RPMI8226 (cell line): ENCODE data around the gene DEPP1.

Experiments
- DNase-seq: peaks from one replicate; pipeline ENCODE4 v3.0.0-alpha.2; 2015

DEPP1 gene

GRCh38 chr10:44993226-44993921, 14.8 kb upstream of the DEPP1 start:
- no peak for DNase-seq

GRCh38 chr10:44992732-44993225, 14.2 kb upstream of the DEPP1 start:
- DNase-seq, result no peak

- DNase-seq, result no peak
These were observed 13.6 kb upstream of the DEPP1 start for GRCh38 chr10:44992070-44992731.

- DNase-seq, result no peak
These were observed 13.0 kb upstream of the DEPP1 start for GRCh38 chr10:44991571-44991970.

- no peak for DNase-seq
These were observed 12.4 kb upstream of the DEPP1 start for GRCh38 chr10:44990965-44991364.

- DNase-seq, result no peak
These were observed 11.7 kb upstream of the DEPP1 start for GRCh38 chr10:44990302-44990655.

- no peak for DNase-seq
These were observed 11.1 kb upstream of the DEPP1 start for GRCh38 chr10:44989597-44990301.

GRCh38 chr10:44988957-44989585, 10.5 kb upstream of the DEPP1 start:
- no peak for DNase-seq

- no peak for DNase-seq
These were observed 8.1 kb upstream of the DEPP1 start for GRCh38 chr10:44986670-44987069.

- no peak for DNase-seq
These were observed 7.6 kb upstream of the DEPP1 start for GRCh38 chr10:44986179-44986578.

- no peak for DNase-seq
These were observed 6.6 kb upstream of the DEPP1 start for GRCh38 chr10:44985175-44985681.

- no peak for DNase-seq
These were observed 6.1 kb upstream of the DEPP1 start for GRCh38 chr10:44984671-44985101.

GRCh38 chr10:44983895-44984278, 5.3 kb upstream of the DEPP1 start:
- DNase-seq, result no peak

GRCh38 chr10:44983066-44983894, 4.7 kb upstream of the DEPP1 start:
- DNase-seq, result no peak

GRCh38 chr10:44982496-44982895, 3.9 kb upstream of the DEPP1 start:
- DNase-seq, result no peak

- DNase-seq, result no peak
These were observed 3.5 kb upstream of the DEPP1 start for GRCh38 chr10:44982114-44982460.

- no peak for DNase-seq
These were observed 2.8 kb upstream of the DEPP1 start for GRCh38 chr10:44981172-44982113.

- DNase-seq, result no peak
These were observed 1.9 kb upstream of the DEPP1 start for GRCh38 chr10:44980309-44981171.

- DNase-seq, result no peak
These were observed 927 bp upstream of the DEPP1 start for GRCh38 chr10:44979281-44980191.
